Cardiac muscle cell (in vitro differentiated cells and primary cell): ENCODE results near the gene CEP164. TPM values are rescaled to one million over a fixed set of nuclear protein-coding genes. Genes with fewer than 3 reads are reported as not detected.

Experiments used
- DNase-seq, 2 donors: peaks; one replicate each; pipeline versions ENCODE4 v3.0.0 to v3.0.0-alpha.2; 2010 to 2017; ENCODE audit warnings: low read depth in 1 of 2, low spot score in 1 of 2
- H3K27ac ChIP-seq: fragments of 200-600 bp; sonication (generic); 2 replicates; pipeline ENCODE4 v1.5.1; 2016
- H3K27me3 ChIP-seq: fragments of 200-600 bp; sonication (generic); 2 replicates; pipeline ENCODE4 v1.6.0; 2016; ENCODE audit warnings: control low read depth
- H3K36me3 ChIP-seq: fragments of 200-600 bp; sonication (generic); 2 replicates; pipeline ENCODE4 v1.5.1; 2016; ENCODE audit warnings: control low read depth
- H3K4me1 ChIP-seq: fragments of 200-600 bp; sonication (generic); 2 replicates; pipeline ENCODE4 v1.8.1; 2017; ENCODE audit warnings: low read depth, mild to moderate bottlenecking, mixed run types
- H3K4me3 ChIP-seq: fragments of 200-600 bp; sonication (generic); 2 replicates; pipeline ENCODE4 v1.5.1; 2016; ENCODE audit warnings: mild to moderate bottlenecking
- H3K9me3 ChIP-seq: fragments of 200-600 bp; sonication (generic); 2 replicates; pipeline ENCODE4 v1.5.1; 2017; ENCODE audit warnings: low read depth, mild to moderate bottlenecking, control low read depth
- polyA plus RNA-seq: library from polyadenylated mRNA; unstranded; fragments of >200 nt; fragmentation: Nextera tagmentation; extraction: Ambion mirVana; gene quantifications from 2 replicates; pipeline ENCODE4 v1.2.1, GENCODE V29; 2016
- total RNA-seq: library from RNA; depleted of rRNA; stranded (reverse); fragments of >200 nt; gene quantifications from 2 replicates; pipeline ENCODE4 v1.2.3, GENCODE V29; 2016
- TF ChIP-seq, protein P1 (sequence below): IDR thresholded peaks from 2 replicates; pipeline ENCODE4 v1.5.1; 2012; ENCODE audit warnings: low read depth, mild to moderate bottlenecking, low read length

CEP164 gene
- total and polyA plus RNA-seq, 2 experiments from 2014 or later = 22.6 to 31.8 TPM

DNA sequence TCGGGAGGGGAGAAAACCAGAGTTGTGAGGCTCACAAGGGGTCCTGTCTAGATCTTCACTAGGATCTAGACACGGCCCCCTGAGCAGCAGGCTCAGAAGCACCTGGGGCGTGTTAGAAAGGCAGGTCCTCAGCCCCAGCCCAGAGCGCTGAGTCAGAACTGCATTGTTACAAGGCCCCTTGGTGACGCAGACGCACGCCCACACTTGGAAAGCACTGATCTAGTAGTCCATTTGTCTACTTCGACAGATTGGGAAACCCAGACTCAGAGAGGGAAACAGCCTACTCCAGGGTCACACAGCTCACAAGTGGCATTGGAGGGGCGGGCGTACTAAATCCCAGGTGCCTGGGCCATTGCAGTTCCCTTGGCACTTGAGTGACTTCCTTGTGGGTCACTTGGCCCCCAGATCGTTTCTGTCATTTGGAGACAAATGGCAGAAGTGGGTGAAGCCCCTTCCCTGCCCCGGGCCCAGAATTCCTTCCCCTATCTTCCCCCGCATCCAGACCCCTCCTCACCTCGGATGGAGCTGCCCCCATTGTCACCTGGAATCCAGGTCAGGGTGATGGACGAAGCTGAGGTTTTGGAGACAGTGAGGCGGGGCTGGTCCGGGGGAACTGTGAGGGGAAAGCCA is 110.8 kb downstream of the CEP164 start:
- peak in 1 of 2 donors; percentile 54 for DNase-seq
- TF ChIP-seq, protein P1, sequence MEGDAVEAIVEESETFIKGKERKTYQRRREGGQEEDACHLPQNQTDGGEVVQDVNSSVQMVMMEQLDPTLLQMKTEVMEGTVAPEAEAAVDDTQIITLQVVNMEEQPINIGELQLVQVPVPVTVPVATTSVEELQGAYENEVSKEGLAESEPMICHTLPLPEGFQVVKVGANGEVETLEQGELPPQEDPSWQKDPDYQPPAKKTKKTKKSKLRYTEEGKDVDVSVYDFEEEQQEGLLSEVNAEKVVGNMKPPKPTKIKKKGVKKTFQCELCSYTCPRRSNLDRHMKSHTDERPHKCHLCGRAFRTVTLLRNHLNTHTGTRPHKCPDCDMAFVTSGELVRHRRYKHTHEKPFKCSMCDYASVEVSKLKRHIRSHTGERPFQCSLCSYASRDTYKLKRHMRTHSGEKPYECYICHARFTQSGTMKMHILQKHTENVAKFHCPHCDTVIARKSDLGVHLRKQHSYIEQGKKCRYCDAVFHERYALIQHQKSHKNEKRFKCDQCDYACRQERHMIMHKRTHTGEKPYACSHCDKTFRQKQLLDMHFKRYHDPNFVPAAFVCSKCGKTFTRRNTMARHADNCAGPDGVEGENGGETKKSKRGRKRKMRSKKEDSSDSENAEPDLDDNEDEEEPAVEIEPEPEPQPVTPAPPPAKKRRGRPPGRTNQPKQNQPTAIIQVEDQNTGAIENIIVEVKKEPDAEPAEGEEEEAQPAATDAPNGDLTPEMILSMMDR = no peak
- no peak overlapping the region for H3K4me3 ChIP-seq
- H3K4me1 ChIP-seq = no peaks in the 10 kb centered on the region
- H3K36me3 ChIP-seq = no peaks in the 10 kb centered on the region
- H3K27ac ChIP-seq = no peak overlapping the region
- no peaks in the 10 kb centered on the region for H3K9me3 ChIP-seq
- no peaks in the 10 kb centered on the region for H3K27me3 ChIP-seq

DNA sequence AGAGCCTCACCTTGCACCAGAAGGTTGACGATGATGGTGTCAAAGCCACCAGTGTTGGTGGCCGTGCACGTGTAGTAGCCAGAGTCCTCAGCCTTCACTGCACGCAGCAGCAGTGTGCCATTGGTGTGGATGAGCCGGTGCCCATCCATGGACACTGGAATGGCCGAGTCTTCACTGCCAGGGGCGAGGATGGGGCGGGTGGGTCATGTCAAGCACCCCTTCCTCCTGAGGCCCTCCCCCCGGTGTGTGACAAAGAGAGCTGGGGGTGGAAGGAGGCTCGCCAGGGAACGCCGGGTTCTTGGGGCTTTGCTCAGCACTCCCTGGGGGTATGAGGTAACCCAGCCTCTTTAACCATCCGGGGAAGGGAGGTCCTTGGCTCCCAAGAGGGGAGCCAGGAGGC is 111.6 kb downstream of the CEP164 start:
- Histone ChIP-seq H3K9me3 (no peaks in the 10 kb centered on the region), H3K36me3 (no peaks in the 10 kb centered on the region), H3K27me3 (peaks cover 5% of the 10 kb centered on the region), H3K4me1 (no peaks in the 10 kb centered on the region), H3K27ac (no peak overlapping the region), H3K4me3 (no peak overlapping the region)
- TF ChIP-seq, protein P1 = no peak
- DNase-seq = no peak

DNA sequence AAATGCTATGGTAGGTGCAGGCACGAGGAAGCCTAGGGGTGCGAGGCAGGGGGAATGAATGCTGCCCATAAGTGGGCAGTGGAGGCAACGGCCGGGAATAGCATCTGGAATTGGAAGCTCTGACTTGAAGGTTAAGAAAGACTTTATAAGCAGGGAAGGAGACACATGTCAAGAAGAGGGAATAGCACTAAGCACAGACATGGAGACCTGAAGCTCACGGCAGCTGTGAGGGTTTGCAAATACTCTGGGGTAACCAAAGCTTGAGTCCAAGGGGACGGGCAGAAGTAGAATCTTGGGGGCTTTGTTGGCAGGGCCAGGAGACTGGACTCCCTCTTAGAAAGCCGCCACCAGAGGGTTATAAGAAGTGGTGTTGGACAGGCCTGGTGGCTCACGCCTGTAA is 112.6 kb downstream of the CEP164 start:
- Histone ChIP-seq H3K27me3 (peaks cover 6% of the 10 kb centered on the region), H3K36me3 (no peaks in the 10 kb centered on the region), H3K4me3 (no peak overlapping the region), H3K27ac (no peak overlapping the region), H3K9me3 (no peaks in the 10 kb centered on the region), H3K4me1 (no peaks in the 10 kb centered on the region)
- DNase-seq = no peak
- TF ChIP-seq, protein P1 = no peak

DNA sequence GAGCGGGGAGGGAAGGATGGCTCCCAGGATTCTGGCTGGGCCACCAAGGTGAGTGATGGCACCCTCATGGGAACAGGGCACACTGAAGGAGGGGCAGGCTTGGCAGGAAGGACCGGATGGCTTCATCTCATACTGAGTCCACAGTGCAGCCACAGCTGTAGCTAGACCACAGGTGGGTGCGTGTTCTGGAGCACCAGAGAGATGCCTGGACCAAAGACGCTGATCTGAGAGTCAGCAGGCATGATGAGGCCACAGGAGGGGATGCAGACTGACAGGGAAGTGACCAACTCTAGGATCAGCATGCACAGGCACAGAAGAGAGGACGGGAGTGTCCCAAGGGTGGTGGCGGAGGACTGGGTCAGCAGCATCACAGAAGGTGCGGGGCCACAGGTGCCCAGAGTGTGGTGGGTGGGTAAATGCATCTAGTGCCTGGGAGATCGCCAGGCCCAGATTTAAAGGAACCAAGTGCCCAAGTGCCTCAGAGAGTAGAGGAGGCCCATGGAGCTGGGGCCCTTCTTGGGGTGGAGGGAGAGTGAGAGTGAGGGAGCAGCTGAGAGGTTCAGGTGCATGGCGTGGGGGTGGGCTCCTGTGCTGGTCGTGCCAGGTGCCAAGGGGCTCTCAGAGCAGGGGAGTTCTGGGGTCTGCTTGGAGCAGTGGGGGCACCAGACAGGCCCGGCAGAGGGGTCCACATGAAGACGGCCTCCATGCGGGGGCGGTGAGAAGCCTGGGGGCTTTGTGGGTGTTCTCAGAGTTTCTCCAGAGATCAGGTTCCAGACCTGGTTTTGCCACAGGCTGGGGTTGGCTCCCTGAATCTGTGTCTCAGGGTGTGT is 113.7 kb downstream of the CEP164 start:
- peaks cover 6% of the 10 kb centered on the region for H3K27me3 ChIP-seq
- H3K27ac ChIP-seq = no peak overlapping the region
- H3K4me1 ChIP-seq = no peaks in the 10 kb centered on the region
- no peaks in the 10 kb centered on the region for H3K9me3 ChIP-seq
- H3K36me3 ChIP-seq = no peaks in the 10 kb centered on the region
- TF ChIP-seq, protein P1 = no peak
- no peak for DNase-seq
- H3K4me3 ChIP-seq = no peak overlapping the region

DNA sequence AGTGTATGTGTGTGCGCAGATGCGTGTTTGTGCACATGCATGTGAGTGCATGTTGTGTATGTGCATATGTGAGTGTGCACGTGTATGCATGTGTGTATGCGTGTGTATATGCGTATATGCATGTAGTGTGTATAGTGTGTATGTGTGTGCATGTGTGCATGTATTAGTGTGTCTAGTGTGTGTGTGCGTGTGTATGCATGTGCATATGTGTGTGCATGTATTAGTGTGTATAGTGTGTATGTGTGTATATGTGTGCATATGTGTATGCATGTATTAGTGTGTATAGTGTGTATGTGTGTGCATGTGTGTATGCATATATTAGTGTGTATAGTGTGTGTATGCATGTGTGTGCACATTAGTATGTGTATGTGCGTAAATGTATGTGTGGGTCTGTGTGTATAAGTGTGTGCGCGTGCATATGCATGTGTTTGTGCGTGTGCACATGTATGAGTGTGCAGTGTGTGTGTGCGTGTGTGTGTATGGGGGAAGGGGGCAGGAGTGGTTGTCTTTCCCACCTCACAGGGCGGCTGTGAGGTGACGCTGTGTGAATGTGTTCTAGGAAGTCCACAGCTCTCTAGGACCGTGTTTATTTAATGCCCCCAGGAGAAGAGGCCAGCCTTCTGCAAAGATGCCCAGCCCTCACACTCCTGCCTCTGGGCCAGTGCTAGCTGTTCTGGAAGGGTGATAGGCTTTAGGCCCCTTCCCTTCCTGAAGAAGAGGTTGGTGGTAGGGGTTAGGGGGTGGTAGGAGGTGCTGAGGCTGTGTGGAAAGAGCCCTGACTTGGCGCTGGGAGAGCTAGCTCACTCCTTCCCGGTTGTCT is 114.6 kb downstream of the CEP164 start:
- Histone ChIP-seq H3K36me3 (no peaks in the 10 kb centered on the region), H3K4me3 (no peak overlapping the region), H3K9me3 (no peaks in the 10 kb centered on the region), H3K4me1 (no peaks in the 10 kb centered on the region), H3K27ac (no peak overlapping the region), H3K27me3 (peaks cover 6% of the 10 kb centered on the region)
- DNase-seq = no peak
- TF ChIP-seq, protein P1 = no peak
